Measurements from ENCODE around the gene SLC18B1.
"Not testable (repeated sequence)": the region's sequence is repeated elsewhere in the genome, so short reads cannot be mapped to it uniquely, and the experiment has no call there.

SLC18B1 gene

DNA sequence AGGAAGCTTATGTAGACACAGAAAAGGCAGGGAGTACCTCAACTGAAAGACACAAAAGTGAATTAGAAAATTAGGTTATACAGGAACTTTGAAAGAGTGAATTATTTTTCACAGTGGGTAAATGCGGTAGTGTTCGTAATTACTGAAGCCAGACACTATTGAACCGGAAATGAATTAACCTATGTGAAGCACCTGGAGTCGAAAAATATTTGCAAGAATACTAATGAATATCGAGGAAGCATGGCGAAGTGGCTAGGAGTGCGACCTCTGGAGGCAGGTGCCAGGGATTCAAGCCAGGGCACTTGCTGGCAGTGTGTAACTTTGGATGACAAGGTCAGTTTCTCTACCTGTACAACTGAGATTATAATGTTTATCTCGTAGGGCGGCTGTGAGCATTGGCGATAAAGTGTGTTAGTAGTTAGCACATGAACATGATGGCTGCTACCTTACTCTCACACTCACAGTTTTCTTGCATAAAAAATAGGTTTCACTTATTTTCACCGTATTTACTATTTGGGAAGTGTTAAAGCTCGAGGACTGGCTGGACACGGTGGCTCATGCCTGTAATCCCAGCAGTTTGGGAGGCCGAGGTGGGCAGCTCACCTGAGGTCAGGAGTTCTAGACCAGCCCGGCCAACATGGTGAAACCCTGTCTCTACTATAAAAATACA lies 567 bp upstream of the SLC18B1 start:
- no peak for DNase-seq

DNA sequence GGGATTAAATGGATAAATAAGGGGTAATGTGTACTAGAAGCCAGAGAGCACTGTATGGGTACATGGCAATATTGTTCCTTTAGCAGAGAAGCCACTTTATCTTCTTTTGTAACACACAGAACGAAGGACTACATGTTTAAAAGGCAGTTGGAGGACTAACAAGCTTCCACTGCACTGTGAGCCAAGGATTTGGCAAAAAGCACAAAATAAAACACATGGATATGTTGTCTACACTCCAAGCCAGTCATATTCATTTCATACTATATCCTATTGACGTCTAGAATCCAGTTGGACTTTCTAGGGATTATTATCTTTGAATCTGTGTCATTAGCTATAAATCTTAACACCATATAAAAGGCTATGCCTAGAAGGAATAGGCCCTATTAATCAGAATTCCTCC lies 3.0 kb downstream of the SLC18B1 start:
- no peak for DNase-seq

GRCh38 chr6:132792510-132792909 lies 5.9 kb downstream of the SLC18B1 start:
- no peak for DNase-seq

DNA sequence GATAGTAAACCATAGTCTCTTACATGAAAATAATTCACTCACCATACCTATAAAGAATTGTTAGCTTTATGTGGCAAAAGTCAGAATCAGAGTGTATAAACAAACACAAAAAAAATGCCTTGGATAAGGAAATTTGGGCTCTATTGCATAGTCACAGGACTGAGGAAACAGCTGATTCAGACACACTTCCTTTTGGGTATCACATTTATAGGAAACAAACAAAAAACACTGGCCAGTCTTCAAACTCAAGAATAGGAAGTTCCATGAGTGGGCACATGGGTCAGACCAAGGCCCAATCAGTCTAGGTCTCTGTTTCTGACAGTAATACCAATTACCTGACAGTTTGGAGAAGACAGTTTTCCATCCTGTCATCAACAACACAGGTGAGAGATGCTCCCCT lies 8.0 kb downstream of the SLC18B1 start:
- DNase-seq, result no peak

- DNase-seq, result no peak
Observed at GRCh38 chr6:132789396-132789776, 9.1 kb downstream of the SLC18B1 start.

- no peak for DNase-seq
Observed at GRCh38 chr6:132788658-132789395, 9.6 kb downstream of the SLC18B1 start.

GRCh38 chr6:132785936-132786335 lies 12.5 kb downstream of the SLC18B1 start:
- DNase-seq, result no peak

GRCh38 chr6:132780770-132781371 lies 17.6 kb downstream of the SLC18B1 start:
- DNase-seq, result no peak

- not testable (repeated sequence) for DNase-seq
Observed at GRCh38 chr6:132777881-132778280, 20.6 kb downstream of the SLC18B1 start.

DNA sequence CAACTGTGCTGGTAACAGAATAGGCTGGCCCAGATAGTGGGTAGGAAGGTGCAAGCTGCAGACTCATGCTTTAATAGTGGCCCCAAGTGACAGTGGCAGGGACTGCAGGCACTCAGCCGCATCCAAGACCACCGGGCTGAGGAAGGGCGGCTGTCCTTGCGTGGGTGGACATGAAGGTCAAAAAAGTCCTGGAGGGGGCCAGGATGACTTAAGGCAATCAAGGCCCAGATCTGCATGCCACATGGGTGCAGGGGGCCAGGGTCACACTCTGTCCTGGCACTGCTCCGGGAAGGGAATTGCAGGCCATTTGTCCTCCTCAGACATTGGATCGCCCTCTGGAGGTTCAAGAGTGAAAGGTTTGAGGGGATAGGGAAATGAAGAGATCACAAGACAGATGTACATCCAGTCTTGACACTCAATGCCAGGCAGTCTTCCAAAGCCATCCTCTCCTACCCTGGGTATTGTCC lies 30.4 kb downstream of the SLC18B1 start:
- DNase-seq, result no peak

GRCh38 chr6:132765560-132765959 lies 32.9 kb downstream of the SLC18B1 start:
- no peak for DNase-seq

DNA sequence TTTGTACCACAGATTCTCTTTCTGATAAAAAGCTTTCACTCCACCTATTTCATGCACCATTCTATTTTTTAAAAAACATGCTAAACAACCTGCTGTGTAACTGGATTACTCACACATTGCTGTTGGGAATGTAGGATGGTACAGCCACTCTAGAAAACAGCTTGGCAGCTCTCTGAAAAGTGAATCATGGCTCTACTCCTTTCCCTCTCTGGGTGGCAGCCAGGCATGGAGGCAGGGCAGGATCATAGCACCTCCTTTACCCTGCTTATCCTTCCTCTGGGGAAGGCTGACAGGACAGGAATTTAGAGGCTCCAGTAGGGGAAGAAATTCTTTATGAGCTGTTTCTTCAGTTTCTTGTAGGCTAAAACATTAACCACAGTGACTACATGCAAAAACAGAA lies 34.1 kb downstream of the SLC18B1 start:
- DNase-seq, result no peak

GRCh38 chr6:132763269-132763668 lies 35.2 kb downstream of the SLC18B1 start:
- DNase-seq, result no peak

GRCh38 chr6:132760256-132760655 lies 38.2 kb downstream of the SLC18B1 start:
- DNase-seq, result no peak

DNA sequence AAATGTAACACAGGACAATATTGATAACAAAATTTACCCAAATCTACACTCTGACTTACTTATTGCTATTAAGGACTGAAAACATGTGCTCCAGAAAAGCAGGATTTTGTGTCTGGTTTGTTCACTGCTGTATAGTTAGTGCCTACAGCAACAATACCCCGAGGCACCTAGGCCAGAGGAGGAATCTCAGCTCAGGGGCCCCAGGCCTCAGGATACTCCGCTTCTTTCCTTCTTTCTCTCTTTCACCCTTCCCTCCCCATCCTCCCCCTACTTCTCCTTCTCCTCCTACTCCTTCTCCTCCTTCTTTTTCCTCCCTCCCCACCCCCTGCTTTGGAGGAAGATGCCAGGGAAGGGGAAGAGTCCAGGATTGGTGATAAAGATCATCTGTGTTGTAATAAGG lies 39.7 kb downstream of the SLC18B1 start:
- DNase-seq, result no peak

GRCh38 chr6:132752255-132752654 lies 46.2 kb downstream of the SLC18B1 start:
- DNase-seq, result no peak

GRCh38 chr6:132751828-132752227 lies 46.6 kb downstream of the SLC18B1 start:
- no peak for DNase-seq

DNA sequence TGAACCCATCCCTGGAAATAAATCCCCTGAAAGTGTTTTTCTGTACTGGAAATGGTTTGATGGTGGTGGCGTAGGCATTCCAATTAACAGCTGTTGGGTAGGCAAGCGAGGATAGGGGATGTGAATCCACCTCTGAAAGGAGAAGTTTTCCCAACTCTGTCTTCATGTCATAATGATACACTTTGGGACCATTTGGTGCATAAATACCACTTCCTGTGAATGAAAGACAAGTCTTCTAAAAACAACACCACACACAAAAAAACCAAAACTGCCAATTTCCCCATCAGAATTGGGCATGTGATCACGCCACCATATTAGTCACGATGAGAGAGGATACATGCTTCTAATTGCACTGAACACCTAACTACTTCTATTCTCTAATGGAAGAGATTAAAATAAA lies 47.1 kb downstream of the SLC18B1 start:
- no peak for DNase-seq

GRCh38 chr6:132750455-132751248 lies 47.8 kb downstream of the SLC18B1 start:
- DNase-seq, result no peak

- no peak for DNase-seq
Observed at GRCh38 chr6:132749111-132749510, 49.3 kb downstream of the SLC18B1 start.

- no peak for DNase-seq
Observed at GRCh38 chr6:132748446-132748845, 50.0 kb downstream of the SLC18B1 start.

GRCh38 chr6:132746048-132746447 lies 52.4 kb downstream of the SLC18B1 start:
- no peak for DNase-seq

DNA sequence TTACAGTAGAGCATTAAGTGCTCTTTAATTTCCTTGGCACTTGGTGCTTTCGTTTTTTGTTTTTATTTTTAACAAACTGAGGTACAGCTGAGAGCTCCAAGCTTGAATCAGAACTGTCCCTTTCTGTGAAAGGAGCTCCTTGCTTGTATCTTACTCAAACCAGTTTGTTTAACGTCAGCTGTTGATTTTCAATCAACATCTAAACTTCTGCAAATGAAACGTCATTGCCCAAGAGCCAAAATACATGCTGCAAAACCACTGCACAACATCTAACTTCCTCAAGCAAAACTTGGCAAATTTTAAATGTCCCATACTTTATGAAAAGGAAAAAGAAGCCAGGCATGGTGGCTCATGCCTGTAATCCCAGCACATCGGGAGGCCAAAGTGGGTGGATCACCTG lies 55.9 kb downstream of the SLC18B1 start:
- no peak for DNase-seq

All from NCI-H1436 treated with DMSO at 0.1 percent for 48 hours (cell line).